K562 (cell line): Measurements from ENCODE around the gene CD300LB. TPM values are rescaled to one million over a fixed set of nuclear protein-coding genes. Genes with fewer than 3 reads are reported as not detected.

Experiments used
- BHLHE40 ChIP-seq: IDR thresholded peaks from 2 replicates; pipeline ENCODE4 v1.6.1; 2011; ENCODE audit warnings: low read length, improper control_type of control experiment
- CEBPG ChIP-seq, 3 experiments: fragments of 200-800 bp in 1 of 3; sonication (Bioruptor generic) in 1 of 3; sonication (generic) in 1 of 3; formaldehyde crosslinking in 1 of 3; IDR thresholded peaks in 2 of 3; conservative IDR thresholded peaks in 1 of 3; 2 replicates each; pipeline versions ENCODE4 v1.6.1 to v1.8.0; 2016 to 2022; ENCODE audit warnings: missing compliant biosample characterization in 2 of 3, missing genetic modification characterization in 2 of 3, mild to moderate bottlenecking in 1 of 3, missing genetic modification reagents in 1 of 3
- ELF4 ChIP-seq: fragments of 450-650 bp; formaldehyde crosslinking; IDR thresholded peaks from 2 replicates; pipeline ENCODE4 v1.4.0; 2022; ENCODE audit warnings: missing genetic modification characterization
- KLF16 ChIP-seq: IDR thresholded peaks from 2 replicates; pipeline ENCODE4 v1.6.1; 2016; ENCODE audit warnings: antibody characterized with exemption
- NR2C2 ChIP-seq, 2 experiments: fragments of 200-800 bp in 1 of 2; sonication (Bioruptor generic) in 1 of 2; sonication (generic) in 1 of 2; formaldehyde crosslinking in 1 of 2; IDR thresholded peaks; 2 replicates each; pipeline versions ENCODE4 v1.6.1 to v1.8.0; 2016 to 2022; ENCODE audit warnings: mild to moderate bottlenecking in 1 of 2, missing compliant biosample characterization in 1 of 2, missing genetic modification characterization in 1 of 2, missing genetic modification reagents in 1 of 2
- PYGO2 ChIP-seq: fragments of 450-650 bp; IDR thresholded peaks from 2 replicates; pipeline ENCODE4 v1.6.1; 2016; ENCODE audit warnings: mild to moderate bottlenecking, missing genetic modification characterization, moderate library complexity, missing compliant biosample characterization
- SREBF1 ChIP-seq: fragments of 150-350 bp; IDR thresholded peaks from 2 replicates; pipeline ENCODE4 v1.6.1; 2014; ENCODE audit warnings: antibody characterized with exemption, low read depth, low read length, borderline replicate concordance
- TCF3 ChIP-seq: sonication (generic); formaldehyde crosslinking; IDR thresholded peaks from 2 replicates; pipeline ENCODE4 v1.4.0; 2020; ENCODE audit warnings: mild to moderate bottlenecking, missing genetic modification reagents
- TFAP4 ChIP-seq: sonication (generic); formaldehyde crosslinking; IDR thresholded peaks from 2 replicates; pipeline ENCODE4 v1.8.0; 2022; ENCODE audit warnings: missing genetic modification reagents, mild to moderate bottlenecking, moderate library complexity, borderline replicate concordance
- TRIM25 ChIP-seq: fragments of 450-650 bp; IDR thresholded peaks from 2 replicates; pipeline ENCODE4 v1.7.0; 2016; ENCODE audit warnings: borderline replicate concordance
- ZBTB8A ChIP-seq: fragments of 450-650 bp; IDR thresholded peaks from 2 replicates; pipeline ENCODE4 v1.6.1; 2018; ENCODE audit warnings: mild to moderate bottlenecking, moderate library complexity; ENCODE audit not compliant: partially characterized antibody
- ZNF696 ChIP-seq: fragments of 250-450 bp; sonication (Bioruptor Pico); conservative IDR thresholded peaks from 2 replicates; pipeline ENCODE4 v1.4.0; 2020; ENCODE audit warnings: mild to moderate bottlenecking, moderate library complexity
- polyA plus RNA-seq, 8 experiments: library from polyadenylated mRNA; depleted of rRNA in 4 of 8; stranded (reverse) in 5 of 8; unstranded in 3 of 8; fragments of >200 nt; fragmentation: Nextera tagmentation in 2 of 8; fragmentation: Illumina TruSeq in 1 of 8; extraction: Ambion mirVana in 2 of 8; extraction: Trizol in 1 of 8; gene quantifications; 2 replicates each; pipeline versions ENCODE4 v1.2.1 to v1.2.3, GENCODE V29; 2011 to 2014; ENCODE audit warnings: inconsistent platforms in 1 of 8, missing spikeins in 1 of 8
- total RNA-seq, 7 experiments: library from RNA; depleted of rRNA in 6 of 7; stranded (reverse); fragments of >200 nt in 6 of 7; fragmentation: Illumina TruSeq in 2 of 7; extraction: Trizol in 2 of 7; gene quantifications; 2 replicates each; pipeline versions ENCODE4 v1.2.1 to v1.2.3, GENCODE V29; 2011 to 2021; ENCODE audit warnings: low replicate concordance in 1 of 7

Gene CD300LB
- total and polyA plus RNA-seq, 9 of the 15 experiments (the other 6 are each of a cell fraction or from before 2014, with no cell fraction given): not detected

GRCh38 chr17:74514632-74515334 lies 16.5 kb downstream of the CD300LB start (continued):
- TF ChIP-seq TRIM25 (peak; percentile 82; the same call in 1 of the 2 replicates), SREBF1 (peak; percentile 88), ZBTB8A (no peak), NR2C2 (CRISPR knock-in tag; IDR thresholded peaks at IDR 0.05) (peak; percentile 86), NR2C2 (tag; IDR thresholded peaks at IDR 0.05) (no peak), BHLHE40 (peak; percentile 96), TFAP4 (CRISPR knock-in tag) (peak; percentile 59), PYGO2 (tag) (peak; percentile 58; the same call in 1 of the 2 replicates), KLF16 (0 out of 2 replicates have a peak, but pooled peaks have one; percentile 29), TCF3 (CRISPR knock-in tag) (no peak), ZNF696 (no peak), CEBPG (CRISPR knock-in tag; IDR thresholded peaks at IDR 0.05) (peak; percentile 23; the same call in 1 of the 2 replicates), CEBPG (tag; conservative IDR thresholded peaks at IDR 0.05 in 1 of 2, IDR thresholded peaks at IDR 0.05 in 1 of 2) (no peak), ELF4 (CRISPR knock-in tag) (peak; percentile 83)
